IPS-18a (cell line): ENCODE results near the gene ENOPH1.
"Not testable (repeated sequence)": the region's sequence is repeated elsewhere in the genome, so short reads cannot be mapped to it uniquely, and the experiment has no call there.

ENCODE experiments used
- H3K27ac ChIP-seq: one replicate; pipeline ENCODE4 v1.5.1; 2013; ENCODE audit warnings: low read length
- H3K27me3 ChIP-seq: one replicate; pipeline ENCODE4 v1.6.1; 2013; ENCODE audit warnings: mild to moderate bottlenecking, low read length; ENCODE audit not compliant: control insufficient read depth, insufficient read depth
- H3K36me3 ChIP-seq: one replicate; pipeline ENCODE4 v1.6.1; 2013; ENCODE audit warnings: low read depth, low read length; ENCODE audit not compliant: control insufficient read depth
- H3K4me1 ChIP-seq: one replicate; pipeline ENCODE4 v1.6.1; 2013; ENCODE audit warnings: low read depth, low read length; ENCODE audit not compliant: control insufficient read depth
- H3K4me3 ChIP-seq: one replicate; pipeline ENCODE4 v1.5.1; 2013; ENCODE audit warnings: low read length
- H3K9ac ChIP-seq: one replicate; pipeline ENCODE4 v1.6.1; 2013; ENCODE audit warnings: mild to moderate bottlenecking, low read length, moderate library complexity
- H3K9me3 ChIP-seq: one replicate; pipeline ENCODE4 v1.6.1; 2013; ENCODE audit warnings: low read depth, low read length; ENCODE audit not compliant: control insufficient read depth

The ENOPH1 gene

GRCh38 chr4:82450966-82451755 is 20.8 kb downstream of the ENOPH1 start:
- no peak overlapping the region for H3K27ac ChIP-seq
- H3K4me1 ChIP-seq = peaks cover 4% of the 10 kb centered on the region
- H3K27me3 ChIP-seq = no peaks in the 10 kb centered on the region
- H3K9me3 ChIP-seq = no peaks in the 10 kb centered on the region
- peaks cover 72% of the 10 kb centered on the region for H3K36me3 ChIP-seq
- no peak overlapping the region for H3K4me3 ChIP-seq
- H3K9ac ChIP-seq = no peak overlapping the region

- H3K9ac ChIP-seq = no peak overlapping the region
- H3K27me3 ChIP-seq = no peaks in the 10 kb centered on the region
- H3K4me3 ChIP-seq = no peak overlapping the region
- peaks cover 4% of the 10 kb centered on the region for H3K4me1 ChIP-seq
- no peak overlapping the region for H3K27ac ChIP-seq
- H3K9me3 ChIP-seq = no peaks in the 10 kb centered on the region
- peaks cover 80% of the 10 kb centered on the region for H3K36me3 ChIP-seq
Measured at GRCh38 chr4:82452026-82452425, 21.6 kb downstream of the ENOPH1 start.

GRCh38 chr4:82457266-82457665 is 26.9 kb downstream of the ENOPH1 start:
- H3K4me1 ChIP-seq = peaks cover 4% of the 10 kb centered on the region
- no peaks in the 10 kb centered on the region for H3K9me3 ChIP-seq
- H3K36me3 ChIP-seq = peaks cover 77% of the 10 kb centered on the region
- H3K27ac ChIP-seq = no peak overlapping the region
- no peak overlapping the region for H3K4me3 ChIP-seq
- no peaks in the 10 kb centered on the region for H3K27me3 ChIP-seq
- H3K9ac ChIP-seq = no peak overlapping the region

- no peaks in the 10 kb centered on the region for H3K9me3 ChIP-seq
- peaks cover 4% of the 10 kb centered on the region for H3K4me1 ChIP-seq
- no peaks in the 10 kb centered on the region for H3K27me3 ChIP-seq
- no peak overlapping the region for H3K9ac ChIP-seq
- peaks cover 78% of the 10 kb centered on the region for H3K36me3 ChIP-seq
- no peak overlapping the region for H3K4me3 ChIP-seq
- no peak overlapping the region for H3K27ac ChIP-seq
Measured at GRCh38 chr4:82458729-82459128, 28.3 kb downstream of the ENOPH1 start.

GRCh38 chr4:82461710-82462109 is 31.3 kb downstream of the ENOPH1 start:
- Histone ChIP-seq H3K4me3 (no peak overlapping the region), H3K9me3 (no peaks in the 10 kb centered on the region), H3K36me3 (peaks cover 57% of the 10 kb centered on the region), H3K4me1 (peaks cover 4% of the 10 kb centered on the region), H3K27me3 (no peaks in the 10 kb centered on the region), H3K27ac (no peak overlapping the region), H3K9ac (no peak overlapping the region)

- Histone ChIP-seq H3K4me3 (no peak overlapping the region), H3K9me3 (no peaks in the 10 kb centered on the region), H3K4me1 (peaks cover 4% of the 10 kb centered on the region), H3K27ac (no peak overlapping the region), H3K27me3 (no peaks in the 10 kb centered on the region), H3K9ac (no peak overlapping the region), H3K36me3 (peaks cover 50% of the 10 kb centered on the region)
Measured at GRCh38 chr4:82462415-82462831, 32.0 kb downstream of the ENOPH1 start.

GRCh38 chr4:82463221-82463620 is 32.8 kb downstream of the ENOPH1 start:
- Histone ChIP-seq H3K36me3 (peaks cover 42% of the 10 kb centered on the region), H3K27ac (no peak overlapping the region)

GRCh38 chr4:82467471-82467870 is 37.1 kb downstream of the ENOPH1 start:
- Histone ChIP-seq H3K27me3 (no peaks in the 10 kb centered on the region), H3K27ac (no peak overlapping the region), H3K4me1 (peaks cover 4% of the 10 kb centered on the region), H3K4me3 (no peak overlapping the region), H3K9ac (no peak overlapping the region), H3K9me3 (no peaks in the 10 kb centered on the region), H3K36me3 (peaks cover 9% of the 10 kb centered on the region)

More at GRCh38 chr4:82463221-82463620, 32.8 kb downstream of the ENOPH1 start:
- H3K9me3 ChIP-seq = no peaks in the 10 kb centered on the region
- H3K9ac ChIP-seq = no peak overlapping the region
- no peak overlapping the region for H3K4me3 ChIP-seq
- H3K4me1 ChIP-seq = peaks cover 4% of the 10 kb centered on the region
- no peaks in the 10 kb centered on the region for H3K27me3 ChIP-seq

GRCh38 chr4:82469791-82470345 is 39.5 kb downstream of the ENOPH1 start:
- no peak overlapping the region for H3K27ac ChIP-seq
- no peaks in the 10 kb centered on the region for H3K27me3 ChIP-seq
- no peak overlapping the region for H3K9ac ChIP-seq
- H3K4me1 ChIP-seq = no peaks in the 10 kb centered on the region
- H3K36me3 ChIP-seq = no peaks in the 10 kb centered on the region
- no peak overlapping the region for H3K4me3 ChIP-seq
- H3K9me3 ChIP-seq = no peaks in the 10 kb centered on the region

- not testable (repeated sequence) for H3K4me3 ChIP-seq, H3K36me3 ChIP-seq, H3K27ac ChIP-seq, H3K9me3 ChIP-seq, H3K9ac ChIP-seq, H3K27me3 ChIP-seq, H3K4me1 ChIP-seq
Measured at GRCh38 chr4:82473080-82473479, 42.7 kb downstream of the ENOPH1 start.

GRCh38 chr4:82473621-82474164 is 43.3 kb downstream of the ENOPH1 start:
- no peak overlapping the region for H3K9ac ChIP-seq
- no peaks in the 10 kb centered on the region for H3K36me3 ChIP-seq
- no peaks in the 10 kb centered on the region for H3K9me3 ChIP-seq
- peaks cover 5% of the 10 kb centered on the region for H3K4me1 ChIP-seq
- H3K27me3 ChIP-seq = no peaks in the 10 kb centered on the region
- no peak overlapping the region for H3K4me3 ChIP-seq
- no peak overlapping the region for H3K27ac ChIP-seq

GRCh38 chr4:82475931-82476330 is 45.5 kb downstream of the ENOPH1 start:
- H3K4me1 ChIP-seq, H3K27me3 ChIP-seq, H3K27ac ChIP-seq, H3K9me3 ChIP-seq, H3K9ac ChIP-seq, H3K4me3 ChIP-seq, H3K36me3 ChIP-seq: not testable (repeated sequence)
